Mesendoderm (in vitro differentiated cells): Measurements from ENCODE around the gene RFX2.

Source experiments
- DNase-seq: peaks from one replicate; pipeline ENCODE4 v3.0.0; 2013
- H2AK5ac ChIP-seq: 2 replicates; pipeline ENCODE4 v1.6.1; 2013; ENCODE audit warnings: low read length, inconsistent platforms
- H2BK120ac ChIP-seq: 2 replicates; pipeline ENCODE4 v1.6.1; 2013; ENCODE audit warnings: low read depth, mild to moderate bottlenecking, low read length, moderate library complexity, mixed read lengths
- H2BK15ac ChIP-seq: replicated peaks from 2 replicates; pipeline ENCODE4 v1.6.1; 2013; ENCODE audit warnings: low read depth, mild to moderate bottlenecking, moderate library complexity
- H2BK5ac ChIP-seq: 2 replicates; pipeline ENCODE4 v1.6.1; 2013; ENCODE audit warnings: low read length, inconsistent platforms
- H3K18ac ChIP-seq: 2 replicates; pipeline ENCODE4 v1.6.1; 2013; ENCODE audit warnings: mild to moderate bottlenecking, low read length, mixed read lengths
- H3K23ac ChIP-seq: one replicate; pipeline ENCODE4 v1.6.1; 2013; ENCODE audit warnings: low read length
- H3K27ac ChIP-seq: 2 replicates; pipeline ENCODE4 v1.5.1; 2013; ENCODE audit warnings: low read depth, mild to moderate bottlenecking, inconsistent platforms, low read length, moderate library complexity
- H3K27me3 ChIP-seq: 2 replicates; pipeline ENCODE4 v1.6.1; 2013; ENCODE audit warnings: low read length, control low read depth, mild to moderate bottlenecking, inconsistent platforms; ENCODE audit not compliant: insufficient read depth, poor library complexity
- H3K36me3 ChIP-seq: 2 replicates; pipeline ENCODE4 v1.6.1; 2013; ENCODE audit warnings: low read length, inconsistent platforms; ENCODE audit not compliant: control insufficient read depth, insufficient read depth
- H3K4ac ChIP-seq: one replicate; pipeline ENCODE4 v1.6.1; 2013; ENCODE audit warnings: low read depth, mild to moderate bottlenecking, low read length, moderate library complexity
- H3K4me1 ChIP-seq: 2 replicates; pipeline ENCODE4 v1.6.1; 2013; ENCODE audit warnings: low read depth, low read length, inconsistent platforms; ENCODE audit not compliant: control insufficient read depth
- H3K4me2 ChIP-seq: 2 replicates; pipeline ENCODE4 v1.6.1; 2013; ENCODE audit warnings: low read length
- H3K4me3 ChIP-seq: 2 replicates; pipeline ENCODE4 v1.5.1; 2013; ENCODE audit warnings: mild to moderate bottlenecking, low read length
- H3K56ac ChIP-seq: one replicate; pipeline ENCODE4 v1.6.1; 2013; ENCODE audit warnings: low read length
- H3K79me1 ChIP-seq: 2 replicates; pipeline ENCODE4 v1.6.1; 2013; ENCODE audit warnings: low read length, inconsistent platforms
- H3K79me2 ChIP-seq: 2 replicates; pipeline ENCODE4 v1.6.1; 2013; ENCODE audit warnings: mild to moderate bottlenecking, low read length; ENCODE audit not compliant: control insufficient read depth, insufficient read depth
- H3K9ac ChIP-seq: 2 replicates; pipeline ENCODE4 v1.6.1; 2013; ENCODE audit warnings: low read length, inconsistent platforms
- H4K5ac ChIP-seq: one replicate; pipeline ENCODE4 v1.6.1; 2013; ENCODE audit warnings: low read length
- H4K8ac ChIP-seq: one replicate; pipeline ENCODE4 v1.6.1; 2013; ENCODE audit warnings: low read depth, mild to moderate bottlenecking, control low read depth, low read length, moderate library complexity
- WGBS: extraction: QIAGEN DNeasy Blood & Tissue Kit; methylation state at CpG from one replicate; pipeline ENCODE4 v1.1.7; 2013; ENCODE audit warnings: low lambda C conversion rate, missing lambda C conversion rate; ENCODE audit not compliant: insufficient coverage; ENCODE audit errors: extremely low coverage; 5-methylcytosine and 5-hydroxymethylcytosine counted together

Gene RFX2

DNA sequence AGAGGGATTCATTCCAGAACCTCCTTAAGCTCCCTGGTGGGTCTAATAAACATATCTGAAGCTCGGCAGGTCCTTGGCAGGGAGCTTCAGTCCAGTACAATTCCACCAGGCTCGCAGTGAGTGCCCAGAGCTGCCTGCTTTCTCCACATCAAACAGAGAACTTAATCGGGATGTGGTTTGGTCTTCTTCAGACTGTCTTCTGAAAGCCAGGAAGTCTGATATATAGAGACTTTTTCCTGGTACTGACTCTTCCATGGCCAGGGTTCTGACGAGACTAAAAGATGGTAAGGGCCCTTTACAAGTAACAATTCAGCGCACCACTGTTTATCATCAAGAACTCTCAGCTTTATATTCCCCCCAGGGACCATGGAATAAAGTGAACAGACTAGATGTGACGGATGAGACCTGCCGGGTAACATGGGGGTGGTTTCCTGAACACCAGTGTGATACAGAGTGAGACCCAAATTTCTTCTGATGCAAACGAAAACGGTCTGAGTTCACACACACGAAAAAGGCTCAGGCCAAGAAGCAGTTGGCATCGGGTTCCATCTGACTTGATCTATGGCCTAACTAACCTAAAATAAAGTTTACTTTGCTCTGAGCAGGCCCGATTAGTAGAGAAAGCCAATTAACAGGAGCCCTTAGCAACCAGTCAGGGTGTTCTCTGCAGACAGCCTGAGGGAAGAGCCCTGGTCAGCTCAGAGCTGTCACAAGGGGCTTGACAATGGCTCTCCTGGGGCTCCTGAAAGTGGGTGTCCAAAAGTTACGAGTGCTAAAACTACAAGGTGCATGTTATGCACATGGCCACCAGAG is 161.3 kb downstream of the RFX2 start:
- Histone ChIP-seq H3K36me3 (no peaks in the 10 kb centered on the region), H3K4me2 (no peak overlapping the region), H3K23ac (no peak overlapping the region), H3K4me1 (peaks cover 26% of the 10 kb centered on the region), H3K27ac (no peak overlapping the region), H3K79me1 (peaks cover 54% of the 10 kb centered on the region), H2BK5ac (no peak overlapping the region), H2AK5ac (no peak overlapping the region), H2BK15ac (no peak overlapping the region), H3K9ac (no peak overlapping the region), H2BK120ac (no peak overlapping the region), H3K56ac (no peak overlapping the region), H3K4me3 (no peak overlapping the region), H3K27me3 (no peaks in the 10 kb centered on the region), H4K5ac (no peak overlapping the region), H4K8ac (no peak overlapping the region), H3K79me2 (peaks cover 54% of the 10 kb centered on the region), H3K4ac (no peak overlapping the region), H3K18ac (no peak overlapping the region)
- DNase-seq = no peak
- no CpG with 5 or more reads among the region's 13 CpGs for WGBS

DNA sequence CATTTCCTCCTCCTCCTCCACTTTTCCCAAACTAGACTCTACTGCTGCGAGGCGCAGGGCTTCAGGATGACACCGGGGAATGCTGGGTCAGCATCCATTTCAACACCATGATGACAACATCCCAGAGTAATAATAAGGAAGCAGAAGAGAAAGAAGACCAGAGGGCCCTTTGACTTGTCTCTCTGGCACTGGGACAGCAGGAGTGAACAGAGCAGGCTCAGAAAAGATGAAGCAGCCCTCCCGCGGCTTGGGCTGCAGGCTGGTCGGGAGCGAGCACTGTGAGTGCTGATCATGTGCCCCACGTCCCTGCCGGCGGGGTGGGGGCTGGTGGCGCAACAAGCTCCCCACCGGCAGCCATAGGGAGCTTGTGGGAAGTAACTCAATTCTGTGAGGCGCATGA is 162.9 kb downstream of the RFX2 start:
- H3K9ac ChIP-seq = no peak overlapping the region
- no peak overlapping the region for H3K56ac ChIP-seq
- H3K27me3 ChIP-seq = no peaks in the 10 kb centered on the region
- peaks cover 12% of the 10 kb centered on the region for H3K4me1 ChIP-seq
- H2BK5ac ChIP-seq = no peak overlapping the region
- WGBS = no CpG with 5 or more reads among the region's 13 CpGs
- H2BK120ac ChIP-seq = no peak overlapping the region
- no peak overlapping the region for H3K23ac ChIP-seq
- no peak overlapping the region for H3K4me3 ChIP-seq
- H3K79me1 ChIP-seq = peaks cover 51% of the 10 kb centered on the region
- no peak overlapping the region for H3K18ac ChIP-seq
- no peak overlapping the region for H3K4ac ChIP-seq
- H4K8ac ChIP-seq = no peak overlapping the region
- H3K79me2 ChIP-seq = peaks cover 44% of the 10 kb centered on the region
- H2AK5ac ChIP-seq = no peak overlapping the region
- H4K5ac ChIP-seq = no peak overlapping the region
- H3K27ac ChIP-seq = no peak overlapping the region
- H2BK15ac ChIP-seq = no peak overlapping the region
- DNase-seq = no peak
- H3K36me3 ChIP-seq = no peaks in the 10 kb centered on the region
- no peak overlapping the region for H3K4me2 ChIP-seq

DNA sequence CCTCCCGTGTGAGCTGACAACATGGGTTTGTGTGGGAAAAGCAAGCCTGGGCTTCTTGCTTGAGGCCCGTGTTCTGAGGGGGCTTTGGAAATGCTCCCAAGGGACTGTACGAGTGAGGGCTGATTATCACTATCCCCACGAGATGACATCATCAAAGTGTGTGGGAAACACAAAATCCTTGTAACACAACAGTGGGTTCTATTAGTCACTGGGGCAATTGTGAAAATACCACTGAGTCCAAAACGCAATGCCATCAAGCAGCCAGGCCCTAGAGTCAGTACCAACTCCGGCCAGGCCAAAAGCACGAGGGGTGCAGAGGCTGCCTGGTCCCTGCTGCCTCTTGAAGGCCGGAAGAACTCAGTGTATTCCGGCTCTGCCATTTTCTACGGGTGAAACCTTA is 166.7 kb downstream of the RFX2 start:
- Histone ChIP-seq H3K79me2 (peaks cover 21% of the 10 kb centered on the region), H3K79me1 (peaks cover 35% of the 10 kb centered on the region), H2AK5ac (no peak overlapping the region), H3K4me1 (no peaks in the 10 kb centered on the region), H3K9ac (no peak overlapping the region), H3K18ac (no peak overlapping the region), H2BK120ac (no peak overlapping the region), H2BK15ac (no peak overlapping the region), H2BK5ac (no peak overlapping the region), H3K4me2 (no peak overlapping the region), H4K5ac (no peak overlapping the region), H3K4ac (no peak overlapping the region), H3K27ac (no peak overlapping the region), H3K27me3 (no peaks in the 10 kb centered on the region), H3K4me3 (no peak overlapping the region), H4K8ac (no peak overlapping the region), H3K56ac (no peak overlapping the region), H3K36me3 (peaks cover 5% of the 10 kb centered on the region), H3K23ac (no peak overlapping the region)
- DNase-seq = no peak
- no CpG with 5 or more reads among the region's 10 CpGs for WGBS
